Measurements from ENCODE around the gene GTPBP2. TPM values are rescaled to one million over a fixed set of nuclear protein-coding genes. Genes with fewer than 3 reads are reported as not detected.

GTPBP2 gene
- total and polyA plus RNA-seq, 2 donors, result 36.3 to 40.4 TPM

DNA sequence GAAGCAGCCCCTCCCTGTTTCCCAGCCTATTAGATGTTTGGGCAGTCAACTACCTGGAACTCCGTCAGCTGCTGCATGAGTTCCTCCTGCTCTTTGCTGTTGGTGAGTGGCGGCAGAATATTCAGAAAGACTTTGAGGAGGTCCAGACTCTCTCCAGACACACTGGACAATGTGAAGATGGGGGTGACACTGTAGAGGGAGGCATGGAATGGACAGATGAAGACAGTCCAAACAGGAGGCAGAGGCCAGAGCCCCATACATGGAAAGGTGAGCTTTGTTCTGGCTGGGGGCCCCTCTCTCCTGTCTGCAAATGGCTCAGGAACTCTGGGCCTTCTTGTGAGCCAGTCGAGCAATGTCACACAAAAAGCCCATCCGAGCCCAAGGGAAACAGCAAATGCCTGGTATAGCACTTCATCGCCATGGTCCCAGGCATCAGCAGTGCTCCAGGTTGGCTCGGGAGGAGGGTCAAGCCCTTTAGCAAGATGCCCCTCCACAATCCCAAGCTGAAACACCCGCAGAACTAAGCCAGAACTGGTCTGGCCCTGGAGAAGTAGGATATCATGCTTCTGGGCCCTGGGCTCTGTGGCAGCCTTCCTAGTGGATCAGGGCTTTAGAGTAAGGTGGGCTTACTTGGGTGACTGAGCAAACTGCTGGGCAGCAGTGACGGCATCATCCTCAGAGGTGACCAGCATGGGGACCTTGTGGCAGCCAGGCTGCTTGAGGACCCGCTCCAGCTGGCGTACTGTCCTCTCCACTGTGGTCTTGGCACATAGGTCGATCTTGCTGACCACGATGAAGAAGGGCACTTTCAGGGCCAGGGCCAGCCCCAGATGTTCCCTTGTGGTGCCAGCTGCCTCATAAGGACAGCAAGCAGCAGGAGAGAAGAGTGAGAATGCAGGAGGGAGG, 4.9 kb downstream of the GTPBP2 start:
- no peak overlapping the region for H3K4me3 ChIP-seq (ENCODE audit: low read depth, low read length)
- DNase-seq (ENCODE audit: extremely low spot score), result no peak
- 90% methylated on average over 12 of the region's 12 CpGs for WGBS

DNA sequence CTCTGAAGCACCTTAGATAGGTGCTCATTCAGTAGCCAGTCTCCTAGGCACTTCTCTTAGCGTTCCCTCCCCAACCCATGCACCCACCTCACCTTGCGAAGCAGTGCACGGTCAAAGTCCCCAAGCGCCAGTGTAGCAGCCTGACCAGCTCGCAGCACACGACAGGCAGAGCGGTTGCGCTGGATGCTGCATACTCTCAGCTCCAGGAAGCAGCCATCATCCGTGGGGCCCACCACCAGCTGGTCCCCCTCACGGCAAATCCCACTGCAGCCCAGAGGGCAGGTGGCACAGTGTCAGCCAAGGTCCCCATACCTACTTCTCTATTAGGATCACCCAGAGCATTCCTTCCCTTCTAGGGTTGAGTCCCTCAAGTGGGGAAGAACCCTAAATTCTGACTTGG, 6.5 kb downstream of the GTPBP2 start:
- 90% methylated on average over 10 of the region's 10 CpGs for WGBS
- no peak for DNase-seq (ENCODE audit: extremely low spot score)
- Histone ChIP-seq H3K4me1 (ENCODE audit: insufficient read depth) (no peaks in the 10 kb centered on the region), H3K4me3 (ENCODE audit: low read depth, low read length) (no peak overlapping the region), H3K36me3 (ENCODE audit: insufficient read depth) (peaks cover 3% of the 10 kb centered on the region), H3K27ac (ENCODE audit: low read depth) (no peak overlapping the region)

More for the DNA sequence above, 4.9 kb downstream of the GTPBP2 start:
- Histone ChIP-seq H3K27ac (ENCODE audit: low read depth) (no peak overlapping the region), H3K4me1 (ENCODE audit: insufficient read depth) (no peaks in the 10 kb centered on the region), H3K36me3 (ENCODE audit: insufficient read depth) (peaks cover 3% of the 10 kb centered on the region)

DNA sequence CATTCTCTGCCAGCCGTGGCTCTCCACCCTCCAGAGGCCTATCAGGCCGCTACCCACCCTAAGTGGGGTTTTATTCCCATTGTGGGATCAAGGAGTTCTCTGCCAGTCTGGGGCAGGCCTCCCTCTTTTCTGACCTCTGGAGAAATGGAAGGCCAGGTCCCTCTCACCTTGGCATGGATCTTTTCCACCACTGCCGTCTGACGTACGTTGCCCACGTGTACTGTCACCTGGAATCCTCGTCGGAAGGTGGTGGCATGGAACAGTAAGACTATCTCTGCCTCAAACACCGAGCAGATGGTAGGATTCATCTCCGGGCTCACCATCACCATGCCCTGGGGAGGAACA, 7.3 kb downstream of the GTPBP2 start:
- DNase-seq (ENCODE audit: extremely low spot score), result no peak
- H3K36me3 ChIP-seq (ENCODE audit: insufficient read depth), result peaks cover 3% of the 10 kb centered on the region
- H3K27ac ChIP-seq (ENCODE audit: low read depth), result no peak overlapping the region
- no peaks in the 10 kb centered on the region for H3K4me1 ChIP-seq (ENCODE audit: insufficient read depth)
- WGBS, result 90% methylated on average over 10 of the region's 10 CpGs
- H3K4me3 ChIP-seq (ENCODE audit: low read depth, low read length), result no peak overlapping the region

DNA sequence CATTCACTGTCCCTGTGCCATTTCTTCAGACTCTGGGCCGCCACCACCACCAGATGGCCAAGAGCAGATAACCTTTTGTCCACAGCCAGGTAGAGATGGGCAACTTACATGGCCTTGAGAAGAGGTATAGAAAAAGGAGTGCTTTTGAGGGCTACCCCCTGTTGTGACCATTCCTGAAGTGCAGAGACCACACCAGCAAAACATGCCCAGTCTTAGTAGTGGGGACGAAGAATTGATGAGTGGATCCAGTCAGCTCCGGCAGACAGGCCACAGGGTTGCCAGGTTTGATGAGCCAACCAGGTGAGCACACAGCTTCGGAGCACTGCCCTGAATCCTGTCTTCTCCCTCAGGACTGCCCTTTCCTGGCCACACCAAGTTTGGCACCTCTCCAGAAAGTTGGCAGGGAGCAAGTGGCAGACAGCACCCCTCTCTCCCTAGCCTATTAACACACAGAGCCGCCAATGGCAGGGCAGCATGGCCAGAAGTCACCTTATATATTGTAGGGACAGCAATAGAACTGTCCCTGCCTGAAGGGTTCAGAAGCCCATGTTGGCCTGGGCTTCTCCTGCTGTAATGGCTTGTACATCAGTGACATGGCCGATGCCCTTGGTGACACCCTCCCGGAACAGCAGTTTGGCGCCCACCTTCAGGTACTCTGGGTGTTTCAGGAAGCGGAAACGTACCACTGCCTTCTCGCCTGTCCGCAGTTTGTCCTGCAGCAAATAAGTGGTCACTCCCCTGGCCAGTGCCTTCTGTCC, 7.8 kb downstream of the GTPBP2 start:
- DNase-seq (ENCODE audit: extremely low spot score), result no peak
- Histone ChIP-seq H3K36me3 (ENCODE audit: insufficient read depth) (peaks cover 3% of the 10 kb centered on the region), H3K4me3 (ENCODE audit: low read depth, low read length) (no peak overlapping the region), H3K4me1 (ENCODE audit: insufficient read depth) (no peaks in the 10 kb centered on the region), H3K27ac (ENCODE audit: low read depth) (no peak overlapping the region)
- 96% methylated on average over 12 of the region's 12 CpGs for WGBS

DNA sequence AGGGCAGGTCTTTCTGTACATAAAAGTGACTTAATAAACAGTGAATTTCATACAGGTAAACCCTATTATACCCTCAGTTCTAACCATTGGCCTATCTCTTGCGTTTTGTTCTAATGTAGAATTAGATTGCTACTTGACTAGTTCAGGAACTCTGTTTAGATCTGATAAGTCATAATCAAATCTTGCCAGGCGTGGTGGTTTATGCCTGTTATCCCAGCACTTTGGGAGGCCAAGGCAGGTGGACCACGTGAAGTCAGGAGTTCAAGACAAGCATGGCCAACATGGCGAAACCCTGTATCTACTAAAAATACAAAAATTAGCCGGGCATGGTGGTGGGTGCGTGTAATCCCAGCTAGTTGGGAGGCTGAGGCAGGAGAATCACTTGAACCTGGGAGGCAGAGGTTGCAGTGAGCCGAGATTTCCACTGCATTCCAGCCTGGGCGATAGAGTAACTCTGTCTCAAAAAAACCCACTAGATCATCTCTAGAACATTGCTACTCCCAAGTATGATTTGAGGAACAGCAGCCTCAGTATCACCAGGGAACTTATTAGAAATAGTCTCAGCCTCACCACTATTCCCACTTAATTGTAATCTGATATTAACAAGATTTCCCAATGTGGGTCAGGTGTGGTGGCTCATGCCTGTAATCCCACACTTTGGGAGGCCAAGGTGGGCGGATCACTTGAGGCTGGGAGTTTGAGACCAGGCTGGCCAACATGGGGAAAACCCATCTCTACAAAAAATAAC, 12.2 kb downstream of the GTPBP2 start:
- no peak for DNase-seq (ENCODE audit: extremely low spot score)
- Histone ChIP-seq H3K36me3 (ENCODE audit: insufficient read depth) (no peaks in the 10 kb centered on the region), H3K4me3 (ENCODE audit: low read depth, low read length) (no peak overlapping the region), H3K4me1 (ENCODE audit: insufficient read depth) (no peaks in the 10 kb centered on the region), H3K27ac (ENCODE audit: low read depth) (no peak overlapping the region)
- WGBS, result 95% methylated on average over 9 of the region's 9 CpGs

DNA sequence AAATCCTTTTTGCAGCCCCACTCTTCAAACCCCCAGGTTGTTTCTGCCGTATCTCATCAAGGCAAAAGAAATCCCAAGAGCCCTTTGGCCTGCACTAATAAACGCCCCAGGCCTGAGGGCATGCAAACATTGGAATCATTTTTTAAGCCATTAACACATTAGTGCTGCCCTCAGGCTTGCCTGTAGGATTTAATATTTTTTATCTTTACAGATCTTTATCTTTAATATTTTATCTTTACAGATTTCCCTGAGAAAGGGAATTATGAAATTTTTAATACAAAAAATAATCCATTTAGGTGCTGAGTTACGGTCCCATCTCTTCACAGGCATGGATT, 14.7 kb downstream of the GTPBP2 start:
- Histone ChIP-seq H3K4me3 (ENCODE audit: low read depth, low read length) (no peak overlapping the region), H3K4me1 (ENCODE audit: insufficient read depth) (no peaks in the 10 kb centered on the region), H3K36me3 (ENCODE audit: insufficient read depth) (no peaks in the 10 kb centered on the region), H3K27ac (ENCODE audit: low read depth) (no peak overlapping the region)
- DNase-seq (ENCODE audit: extremely low spot score), result no peak
- WGBS, result 79% methylated on average over 3 of the region's 3 CpGs

DNA sequence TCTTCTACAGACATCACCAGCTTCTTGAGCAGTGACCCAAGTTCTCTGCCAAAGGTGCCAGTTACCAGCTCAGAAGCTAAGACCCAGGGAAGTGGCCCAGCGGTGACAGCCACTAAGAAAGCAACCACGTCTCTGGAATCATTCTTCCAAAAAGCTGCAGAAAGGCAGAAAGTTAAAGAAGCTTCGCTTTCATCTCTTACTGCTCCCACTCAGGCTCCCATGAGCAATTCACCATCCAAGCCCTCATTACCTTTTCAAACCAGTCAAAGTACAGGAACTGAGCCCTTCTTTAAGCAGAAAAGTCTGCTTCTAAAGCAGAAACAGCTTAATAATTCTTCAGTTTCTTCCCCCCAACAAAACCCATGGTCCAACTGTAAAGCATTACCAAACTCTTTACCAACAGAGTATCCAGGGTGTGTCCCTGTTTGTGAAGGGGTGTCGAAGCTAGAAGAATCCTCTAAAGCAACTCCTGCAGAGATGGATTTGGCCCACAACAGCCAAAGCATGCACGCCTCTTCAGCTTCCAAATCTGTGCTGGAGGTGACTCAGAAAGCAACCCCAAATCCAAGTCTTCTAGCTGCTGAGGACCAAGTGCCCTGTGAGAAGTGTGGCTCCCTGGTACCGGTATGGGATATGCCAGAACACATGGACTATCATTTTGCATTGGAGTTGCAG, 15.2 kb downstream of the GTPBP2 start:
- 92% methylated on average over 6 of the region's 6 CpGs for WGBS
- no peak for DNase-seq (ENCODE audit: extremely low spot score)
- H3K36me3 ChIP-seq (ENCODE audit: insufficient read depth), result no peaks in the 10 kb centered on the region
- no peak overlapping the region for H3K27ac ChIP-seq (ENCODE audit: low read depth)
- H3K4me3 ChIP-seq (ENCODE audit: low read depth, low read length), result no peak overlapping the region
- no peaks in the 10 kb centered on the region for H3K4me1 ChIP-seq (ENCODE audit: insufficient read depth)

DNA sequence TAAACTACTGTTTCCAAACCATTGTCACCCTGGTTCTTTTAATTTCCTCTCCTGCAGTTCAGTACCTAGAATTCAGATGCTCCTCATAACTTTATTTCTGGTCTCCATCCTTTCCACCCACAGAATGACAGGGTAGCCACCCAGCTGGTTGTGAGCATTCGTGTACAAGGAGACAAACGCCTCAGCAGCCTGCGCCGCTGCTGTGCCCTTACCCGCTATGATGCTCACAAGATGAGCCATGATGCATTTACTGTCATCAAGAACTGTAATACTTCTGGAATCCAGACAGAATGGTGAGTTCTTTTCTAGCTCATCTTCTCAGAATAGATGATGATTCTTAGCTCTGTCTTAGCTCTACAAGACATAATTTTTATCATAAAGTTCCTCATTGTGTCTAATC, 18.6 kb downstream of the GTPBP2 start:
- 94% methylated on average over 5 of the region's 5 CpGs for WGBS
- Histone ChIP-seq H3K4me1 (ENCODE audit: insufficient read depth) (no peaks in the 10 kb centered on the region), H3K4me3 (ENCODE audit: low read depth, low read length) (no peak overlapping the region), H3K27ac (ENCODE audit: low read depth) (no peak overlapping the region), H3K36me3 (ENCODE audit: insufficient read depth) (no peaks in the 10 kb centered on the region)
- DNase-seq (ENCODE audit: extremely low spot score), result no peak

DNA sequence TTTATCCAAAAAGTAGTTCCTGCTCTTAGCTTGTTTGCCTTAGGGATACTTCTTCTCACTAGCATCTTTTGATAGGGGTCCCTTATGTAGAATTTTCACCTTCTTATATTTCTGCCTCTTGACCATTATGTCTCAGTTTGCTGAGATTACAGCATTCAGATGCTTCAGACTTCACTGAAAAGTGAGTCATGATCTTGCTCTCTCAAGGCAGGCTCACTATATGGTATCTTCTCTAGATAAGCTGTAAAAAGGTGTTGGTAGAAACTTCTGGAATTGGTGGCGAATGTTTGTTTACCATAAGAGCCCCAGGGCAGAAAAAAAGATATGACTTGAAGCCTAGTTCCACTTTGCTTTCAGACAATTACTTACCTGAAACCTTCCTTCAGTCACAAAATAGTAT, 19.7 kb downstream of the GTPBP2 start:
- Histone ChIP-seq H3K4me3 (ENCODE audit: low read depth, low read length) (no peak overlapping the region), H3K36me3 (ENCODE audit: insufficient read depth) (no peaks in the 10 kb centered on the region), H3K4me1 (ENCODE audit: insufficient read depth) (no peaks in the 10 kb centered on the region), H3K27ac (ENCODE audit: low read depth) (no peak overlapping the region)
- DNase-seq (ENCODE audit: extremely low spot score), result no peak
- 97% methylated on average over 1 of the region's 1 CpG for WGBS

DNA sequence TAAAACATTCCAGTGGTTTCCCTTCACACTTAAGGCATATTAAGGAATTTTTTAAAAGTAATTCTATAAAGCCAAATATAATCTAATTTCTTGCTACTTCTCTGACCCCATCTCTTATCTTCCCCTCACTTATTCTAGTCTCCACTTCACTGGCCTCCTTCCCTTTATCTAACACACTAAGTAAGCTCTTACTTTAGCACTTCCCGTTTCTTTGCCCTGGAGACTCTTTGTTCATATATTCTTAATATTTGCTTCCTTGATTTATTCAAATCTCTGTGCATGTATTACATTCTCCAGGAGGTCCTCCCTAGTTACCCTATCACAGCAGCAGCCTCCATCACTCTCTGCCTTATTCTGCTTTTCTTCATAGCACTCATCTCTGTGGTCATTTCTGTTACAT, 20.3 kb downstream of the GTPBP2 start:
- 63% methylated on average over 1 of the region's 1 CpG for WGBS
- Histone ChIP-seq H3K4me3 (ENCODE audit: low read depth, low read length) (no peak overlapping the region), H3K27ac (ENCODE audit: low read depth) (no peak overlapping the region), H3K4me1 (ENCODE audit: insufficient read depth) (no peaks in the 10 kb centered on the region), H3K36me3 (ENCODE audit: insufficient read depth) (no peaks in the 10 kb centered on the region)
- DNase-seq (ENCODE audit: extremely low spot score), result no peak

DNA sequence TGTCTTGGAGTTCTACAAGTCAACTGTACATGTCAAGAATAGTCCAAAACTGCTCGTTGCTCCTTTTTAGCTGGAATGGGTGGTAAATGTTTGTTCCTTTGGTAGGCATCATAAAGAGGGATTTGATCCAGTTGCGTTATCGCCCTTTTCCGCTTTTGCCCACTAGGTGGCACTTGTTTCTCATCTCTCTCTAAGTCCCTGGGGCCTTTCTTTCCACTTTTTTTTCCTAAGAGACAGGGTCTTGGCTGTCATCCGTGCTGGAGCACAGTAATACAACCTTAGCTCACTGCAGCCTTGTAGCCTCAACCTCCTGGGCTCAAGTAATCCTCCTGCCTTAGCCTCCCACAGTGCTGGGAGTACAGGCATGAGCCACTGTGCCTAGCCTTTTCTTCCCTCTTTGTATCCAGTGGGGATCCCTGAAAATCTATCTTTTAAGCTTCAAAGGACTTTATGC, 20.7 kb downstream of the GTPBP2 start:
- Histone ChIP-seq H3K4me1 (ENCODE audit: insufficient read depth) (no peaks in the 10 kb centered on the region), H3K27ac (ENCODE audit: low read depth) (no peak overlapping the region), H3K36me3 (ENCODE audit: insufficient read depth) (no peaks in the 10 kb centered on the region), H3K4me3 (ENCODE audit: low read depth, low read length) (no peak overlapping the region)
- peak; percentile 23 for DNase-seq (ENCODE audit: extremely low spot score)
- WGBS, result 3% methylated on average over 5 of the region's 5 CpGs

DNA sequence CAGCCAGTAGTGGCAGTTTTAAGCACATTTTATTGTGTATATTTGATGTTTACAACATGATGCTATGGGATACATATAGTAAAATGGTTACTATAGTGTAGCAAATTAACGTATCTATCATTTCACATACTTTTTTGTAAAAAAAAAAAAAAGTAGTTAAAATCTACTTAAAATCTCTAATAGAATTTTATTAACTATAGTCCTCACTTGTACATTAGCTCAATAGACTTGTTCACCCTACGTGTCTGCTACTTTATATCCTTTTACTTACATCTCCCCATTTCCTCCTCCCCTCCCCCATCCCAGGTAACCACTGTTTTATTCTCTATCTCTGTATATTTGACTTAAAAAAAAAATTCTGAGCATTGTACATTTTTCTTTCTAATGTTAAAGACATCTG, 23.0 kb downstream of the GTPBP2 start:
- H3K36me3 ChIP-seq (ENCODE audit: insufficient read depth), result peaks cover 3% of the 10 kb centered on the region
- 95% methylated on average over 2 of the region's 2 CpGs for WGBS

DNA sequence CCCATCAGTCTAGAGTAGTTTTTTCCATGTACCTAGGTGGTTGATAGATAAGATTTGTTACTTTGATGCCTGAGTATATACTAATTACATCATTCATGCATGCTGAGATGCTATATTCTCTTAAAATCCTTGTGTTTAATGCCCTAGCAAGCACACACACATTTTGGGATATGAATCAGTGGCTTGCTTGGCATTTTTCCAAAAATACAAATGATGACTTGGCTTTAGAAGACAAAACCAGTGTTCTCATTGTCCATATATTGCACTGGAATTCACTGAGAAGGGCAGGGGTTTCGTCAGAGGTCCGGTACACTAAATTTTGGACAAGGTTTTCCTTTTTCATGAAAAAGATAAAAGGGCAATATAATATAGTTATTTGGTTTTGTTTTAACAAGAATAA, 24.9 kb downstream of the GTPBP2 start:
- no peak overlapping the region for H3K4me3 ChIP-seq (ENCODE audit: low read depth, low read length)
- no peak overlapping the region for H3K27ac ChIP-seq (ENCODE audit: low read depth)
- no peaks in the 10 kb centered on the region for H3K4me1 ChIP-seq (ENCODE audit: insufficient read depth)
- no peak for DNase-seq (ENCODE audit: extremely low spot score)
- peaks cover 3% of the 10 kb centered on the region for H3K36me3 ChIP-seq (ENCODE audit: insufficient read depth)
- WGBS, result 88% methylated on average over 2 of the region's 2 CpGs

More for the DNA sequence above, 23.0 kb downstream of the GTPBP2 start:
- no peaks in the 10 kb centered on the region for H3K4me1 ChIP-seq (ENCODE audit: insufficient read depth)
- no peak for DNase-seq (ENCODE audit: extremely low spot score)
- H3K4me3 ChIP-seq (ENCODE audit: low read depth, low read length), result no peak overlapping the region
- H3K27ac ChIP-seq (ENCODE audit: low read depth), result no peak overlapping the region

All from urinary bladder (tissue), 4 donors.